Ovary (tissue), 3 donors: ENCODE results near the gene NT5DC2.

Experiments
- CTCF ChIP-seq, 3 donors: fragments of 450-650 bp in 2 of 3; fragments of 200-600 bp in 1 of 3; IDR thresholded peaks; one replicate each; pipeline versions ENCODE4 v1.5.1 to v1.8.0; 2016 to 2022; ENCODE audit warnings: antibody characterized with exemption in 3 of 3, mild to moderate bottlenecking in 1 of 3
- EP300 ChIP-seq: sonication (generic); formaldehyde crosslinking; IDR thresholded peaks from one replicate; pipeline ENCODE4 v1.6.1; 2017; ENCODE audit warnings: antibody characterized with exemption
- POLR2A ChIP-seq: fragments of 450-650 bp; IDR thresholded peaks from one replicate; pipeline ENCODE4 v1.6.1; 2017; ENCODE audit warnings: antibody characterized with exemption, mild to moderate bottlenecking, moderate library complexity
- donor health status: DM: no; HTN: no; CAD: no.

GRCh38 chr3:52483577-52484381 lies 49.9 kb downstream of the NT5DC2 start:
- TF ChIP-seq POLR2A (no peak), CTCF (IDR thresholded peaks at IDR 0.05) (no peak), EP300 (no peak)
